HG03175 (cell line): Measurements from ENCODE around the gene POLN.
"Not testable (repeated sequence)": the region's sequence is repeated elsewhere in the genome, so short reads cannot be mapped to it uniquely, and the experiment has no call there.

Experiments used
- ATAC-seq: cut with Tn5 transposase; IDR thresholded peaks from one replicate; pipeline ENCODE4 v1.9.1; 2021; ENCODE audit warnings: mild to moderate bottlenecking, moderate library complexity; ENCODE audit not compliant: unreplicated experiment

Gene POLN

DNA sequence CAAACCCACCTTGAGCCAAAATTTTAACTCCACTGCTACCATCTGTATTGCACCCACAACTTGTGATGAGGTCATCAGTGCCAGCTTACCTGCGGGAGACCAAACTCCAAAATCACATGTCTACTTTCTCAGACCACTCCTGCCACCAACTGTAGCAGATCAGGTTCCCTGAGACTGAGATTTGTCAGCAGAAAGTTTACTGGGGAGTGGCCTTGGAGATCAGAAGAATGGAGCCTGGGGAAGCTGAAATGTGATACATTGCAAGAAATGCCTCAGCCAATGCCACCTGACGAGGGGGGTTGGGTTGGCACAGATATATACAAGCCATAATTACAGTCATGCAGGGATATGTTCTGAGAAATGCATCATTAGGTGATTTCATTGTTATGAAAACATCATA is 19.1 kb downstream of the POLN start:
- ATAC-seq: no peak

DNA sequence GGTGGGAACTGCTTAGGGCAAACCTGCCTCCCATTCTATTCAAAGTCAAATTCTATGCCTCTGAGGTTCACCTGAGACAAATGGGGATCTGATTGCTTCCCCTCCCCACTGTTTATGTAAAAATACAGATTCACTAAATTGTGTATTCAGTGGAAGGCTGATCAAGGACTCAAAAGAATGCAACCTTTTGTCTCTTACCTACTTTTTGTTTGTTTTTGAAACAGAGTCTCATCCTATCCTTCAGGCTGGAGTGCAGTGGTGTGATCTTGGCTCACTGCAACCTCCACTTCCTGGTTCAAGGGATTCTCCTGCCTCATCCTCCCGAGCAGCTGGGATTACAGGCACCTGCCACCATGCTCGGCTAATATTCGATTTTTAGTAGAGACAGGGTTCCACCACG is 20.5 kb downstream of the POLN start:
- ATAC-seq: not testable (repeated sequence)

DNA sequence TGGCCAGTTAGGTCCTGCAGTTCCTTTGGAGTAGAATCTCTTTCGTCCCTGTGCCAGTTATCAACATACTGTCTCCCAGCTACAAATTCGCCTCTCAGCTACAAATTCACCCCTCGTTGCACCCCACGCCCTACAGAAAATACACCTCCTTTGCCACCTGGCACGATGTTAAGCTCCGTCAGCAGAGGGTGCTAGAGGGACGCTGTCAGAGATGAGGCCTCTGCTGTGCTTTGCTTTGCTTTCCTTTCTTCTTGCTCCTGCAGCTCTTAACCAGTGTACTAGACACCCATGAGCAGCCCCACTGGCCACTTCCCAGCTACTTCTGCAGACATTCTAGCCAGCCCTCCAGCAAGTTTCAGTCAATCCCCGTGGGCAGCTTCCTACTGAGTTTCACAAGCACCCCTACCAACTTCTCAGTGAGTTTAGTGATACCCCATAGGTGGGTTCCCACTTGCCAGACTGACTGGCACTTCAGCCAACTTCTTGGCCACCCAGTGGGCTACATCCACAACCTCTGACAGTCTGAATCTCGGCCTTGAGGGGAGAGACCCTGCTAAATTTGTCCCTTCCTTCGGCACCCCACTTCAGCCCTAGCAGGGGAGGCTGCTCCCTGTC is 21.8 kb downstream of the POLN start:
- ATAC-seq: no peak

- ATAC-seq: no peak
These were observed 22.6 kb downstream of the POLN start for GRCh38 chr4:2219233-2219760.

GRCh38 chr4:2218436-2218835 is 23.5 kb downstream of the POLN start:
- ATAC-seq: no peak

DNA sequence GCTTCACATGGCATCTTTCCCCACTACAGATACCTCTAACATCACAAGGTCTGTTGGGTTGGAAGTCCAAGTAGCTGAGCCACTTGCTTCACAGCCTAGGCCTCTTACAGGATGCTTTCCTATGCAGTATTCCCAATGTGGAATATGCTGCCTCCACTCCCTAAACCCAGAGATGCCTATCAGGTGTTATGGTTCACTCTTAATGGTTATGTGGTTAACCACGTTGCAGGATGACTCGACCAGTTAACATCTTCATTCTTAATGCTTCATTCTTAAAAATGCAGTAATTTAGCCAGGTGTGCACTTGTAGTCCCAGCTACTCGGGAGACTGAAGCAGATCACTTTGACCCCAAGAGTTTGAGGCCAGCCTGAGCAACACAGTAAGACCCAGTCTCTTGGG is 24.2 kb downstream of the POLN start:
- no peak for ATAC-seq

DNA sequence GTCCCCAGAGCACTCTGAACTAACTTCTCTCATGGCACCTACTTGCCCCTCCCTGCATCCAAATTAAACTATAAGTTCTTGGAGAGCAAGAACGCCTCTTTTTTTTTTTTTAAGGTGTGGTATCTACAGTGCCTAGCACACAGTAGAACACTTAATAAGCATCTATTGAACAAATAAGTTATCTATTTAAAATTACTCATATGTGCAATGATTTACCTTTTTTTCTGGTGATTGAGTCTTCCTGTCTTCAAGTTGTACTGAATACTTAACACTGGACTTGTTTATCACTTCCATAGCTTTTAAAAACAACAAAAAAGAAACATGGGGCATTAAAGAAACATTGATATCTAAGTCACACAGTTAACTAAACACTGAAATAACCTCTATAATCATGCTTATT is 29.1 kb downstream of the POLN start:
- ATAC-seq: no peak

DNA sequence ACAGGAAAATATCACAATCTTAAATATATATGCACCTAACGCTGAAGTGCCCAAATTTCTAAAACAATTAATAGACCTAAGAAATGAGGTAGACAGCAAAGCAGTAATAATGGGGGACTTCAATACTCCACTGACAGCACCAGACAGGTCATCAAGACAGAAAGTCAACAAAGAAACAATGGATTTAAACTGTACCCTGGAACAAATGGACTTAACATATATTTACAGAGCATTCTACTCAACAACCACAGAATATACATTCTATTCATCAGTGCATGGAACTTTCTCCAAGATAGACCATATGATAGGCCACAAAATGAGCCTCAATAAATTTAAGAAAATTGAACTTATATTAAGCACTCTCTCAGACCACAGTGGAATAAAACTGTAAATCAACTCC is 39.1 kb downstream of the POLN start:
- ATAC-seq: not testable (repeated sequence)

DNA sequence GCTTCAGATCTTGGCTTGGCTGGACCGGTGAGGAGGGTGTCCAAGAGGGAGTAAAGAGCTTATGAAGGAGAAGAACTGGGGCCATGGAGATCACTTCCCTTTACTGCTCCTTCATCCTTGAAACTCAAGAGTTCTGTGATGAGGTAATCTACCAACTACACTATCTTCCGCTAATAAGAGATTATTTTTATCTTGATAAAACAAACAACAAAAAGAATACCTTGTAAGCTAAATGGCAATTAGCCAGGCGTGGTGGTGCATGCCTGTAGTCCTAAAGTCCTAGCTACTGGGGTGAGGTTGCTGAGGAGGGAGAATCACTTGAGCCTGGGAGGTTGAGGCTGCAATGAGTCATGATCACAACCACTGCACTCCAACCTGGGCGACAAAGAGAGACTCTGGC is 47.4 kb downstream of the POLN start:
- ATAC-seq: no peak

DNA sequence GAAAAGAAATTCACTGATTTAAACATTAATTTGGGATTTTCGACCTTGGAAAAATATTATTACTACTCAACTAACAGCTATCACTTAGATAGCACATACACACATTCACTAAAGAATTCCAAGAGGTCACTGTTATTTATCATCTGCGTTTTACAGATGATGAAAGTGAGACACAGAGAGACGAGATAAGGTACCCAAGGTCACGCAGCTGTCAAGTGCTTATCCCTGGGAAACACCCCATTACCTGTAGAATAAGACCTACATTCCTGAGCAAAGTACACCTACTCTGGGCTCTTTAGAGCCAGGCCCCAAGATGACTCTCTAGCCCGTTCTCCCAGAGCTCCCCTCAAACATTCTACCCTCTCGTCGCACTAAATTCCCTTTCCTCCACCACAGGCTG is 48.6 kb downstream of the POLN start:
- ATAC-seq: no peak

DNA sequence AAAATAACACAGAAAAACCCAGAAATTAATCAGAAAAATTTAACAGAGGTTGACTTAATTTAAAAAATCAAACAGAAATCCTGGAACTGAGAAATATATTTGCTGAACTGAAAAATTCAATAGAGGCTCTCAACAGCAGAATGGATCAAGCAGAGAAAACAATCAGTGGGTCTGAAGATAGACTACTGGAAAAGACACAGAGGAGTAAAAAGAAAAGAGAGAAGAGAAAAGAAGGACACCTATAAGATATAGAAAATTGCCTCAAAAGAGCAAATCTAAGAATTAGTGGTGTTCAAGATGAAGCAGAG is 55.1 kb downstream of the POLN start:
- ATAC-seq: no peak

DNA sequence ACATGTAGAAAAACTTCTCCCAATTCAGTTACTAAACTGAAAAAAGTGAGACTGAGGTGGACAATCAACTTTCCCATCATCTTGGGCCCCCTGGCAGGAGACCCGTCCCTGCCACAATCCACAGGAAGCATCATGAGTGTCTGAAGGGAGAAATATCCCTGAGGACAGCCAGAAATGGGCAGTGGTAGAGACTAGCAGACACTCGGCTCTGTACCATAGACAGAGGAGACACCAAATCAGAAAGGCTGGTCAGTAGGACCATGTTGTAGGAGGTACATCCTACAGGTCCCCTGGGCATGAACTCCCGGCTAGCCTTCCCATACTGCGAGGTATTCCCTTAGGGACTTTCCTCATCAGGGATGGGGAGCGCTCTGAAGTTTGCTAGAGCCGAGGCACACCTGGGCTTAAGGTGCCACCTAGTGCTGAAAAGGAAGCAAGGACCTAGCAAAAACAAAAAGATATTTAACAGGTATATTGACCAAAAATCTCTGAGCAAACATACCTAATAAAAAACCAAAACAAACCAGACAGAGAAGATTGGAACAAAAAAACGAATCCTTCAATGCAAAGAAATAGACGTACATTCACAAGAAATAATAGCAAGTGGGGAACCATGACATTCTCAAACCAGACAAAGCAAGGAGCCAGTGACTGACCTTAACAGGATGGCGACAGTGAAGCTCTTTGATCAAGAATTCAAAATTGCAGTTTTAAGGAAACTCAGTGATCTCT is 55.6 kb downstream of the POLN start:
- no peak for ATAC-seq

DNA sequence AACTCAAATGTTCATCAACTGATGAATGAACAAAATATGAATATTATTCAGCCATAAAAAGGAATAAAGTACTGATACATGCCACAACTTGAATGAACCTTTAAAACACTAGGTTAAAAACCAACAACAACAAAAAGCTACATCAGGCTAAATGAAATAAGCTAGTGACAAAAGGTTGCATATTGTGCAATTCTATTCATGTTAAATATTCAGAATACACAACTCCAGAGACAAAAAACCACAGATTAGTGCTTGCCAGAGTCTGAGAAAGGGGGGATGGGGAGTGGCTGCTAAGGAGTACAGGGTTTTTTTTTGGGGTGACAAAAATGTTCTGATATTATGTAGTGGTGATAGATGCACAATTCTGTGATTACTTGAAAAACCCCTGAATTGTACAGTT is 58.5 kb downstream of the POLN start:
- ATAC-seq: no peak

GRCh38 chr4:2182994-2183393 is 58.9 kb downstream of the POLN start:
- ATAC-seq: no peak

DNA sequence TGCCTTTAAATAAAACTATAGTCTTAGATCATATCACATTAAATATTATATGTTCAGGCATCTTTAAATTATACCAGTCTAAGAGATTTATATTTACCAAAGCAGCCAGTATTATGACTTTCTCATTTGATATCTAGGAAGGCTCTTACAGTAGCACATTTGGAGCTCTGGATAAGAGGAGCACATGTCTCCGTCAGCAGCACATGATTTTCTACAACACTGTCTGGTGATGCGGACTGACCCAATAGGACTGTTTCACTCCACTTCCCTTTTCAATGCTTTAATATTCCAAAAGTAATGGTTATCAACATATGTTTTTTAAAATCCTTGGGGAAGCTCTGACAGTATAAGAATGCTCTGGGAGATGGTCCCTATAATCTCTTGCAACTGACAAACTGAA is 61.5 kb downstream of the POLN start:
- no peak for ATAC-seq

- no peak for ATAC-seq
These were observed 62.2 kb downstream of the POLN start for GRCh38 chr4:2179717-2180116.

- no peak for ATAC-seq
These were observed 62.9 kb downstream of the POLN start for GRCh38 chr4:2178986-2179385.

GRCh38 chr4:2177443-2178093 is 64.4 kb downstream of the POLN start:
- ATAC-seq: no peak

- no peak for ATAC-seq
These were observed 65.8 kb downstream of the POLN start for GRCh38 chr4:2175990-2176698.

GRCh38 chr4:2174061-2174460 is 67.9 kb downstream of the POLN start:
- ATAC-seq: no peak

DNA sequence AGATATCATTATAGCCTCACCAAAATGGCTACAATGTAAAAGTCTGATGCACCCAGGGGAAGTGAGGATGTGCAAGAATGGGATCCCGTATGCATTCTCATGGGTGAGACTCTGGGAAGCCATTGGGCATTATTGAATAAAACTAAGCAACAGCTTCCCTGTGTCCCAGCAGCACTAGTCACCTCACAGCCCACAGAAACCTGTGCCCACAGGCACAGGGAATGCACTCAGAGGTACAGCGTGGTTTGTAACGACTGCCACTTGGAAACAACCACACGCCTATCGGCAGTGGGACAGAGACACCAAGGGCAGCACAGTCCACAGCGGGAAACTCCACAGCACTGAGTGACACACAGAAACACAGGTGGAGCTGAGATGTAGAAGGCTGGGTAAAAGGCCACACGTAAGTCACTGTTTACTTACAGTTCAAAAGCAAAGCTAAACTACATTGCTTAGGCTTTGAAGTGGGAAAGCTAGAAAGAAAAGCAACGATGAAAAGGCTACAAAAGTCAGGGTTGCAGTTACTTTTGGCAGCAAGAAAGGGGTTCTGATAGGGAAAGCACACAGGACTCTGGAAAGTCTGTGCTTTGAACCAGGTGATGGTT is 69.2 kb downstream of the POLN start:
- no peak for ATAC-seq
